DMS53 (cell line): ENCODE results near the gene TUT4.
A peak's percentile ranks its signal among the peaks of the same experiment; 100 is the strongest.

Source experiments
- DNase-seq: peaks from one replicate; lab custom pipeline; 2025; lab: John Stamatoyannopoulos, UW

TUT4 gene

DNA sequence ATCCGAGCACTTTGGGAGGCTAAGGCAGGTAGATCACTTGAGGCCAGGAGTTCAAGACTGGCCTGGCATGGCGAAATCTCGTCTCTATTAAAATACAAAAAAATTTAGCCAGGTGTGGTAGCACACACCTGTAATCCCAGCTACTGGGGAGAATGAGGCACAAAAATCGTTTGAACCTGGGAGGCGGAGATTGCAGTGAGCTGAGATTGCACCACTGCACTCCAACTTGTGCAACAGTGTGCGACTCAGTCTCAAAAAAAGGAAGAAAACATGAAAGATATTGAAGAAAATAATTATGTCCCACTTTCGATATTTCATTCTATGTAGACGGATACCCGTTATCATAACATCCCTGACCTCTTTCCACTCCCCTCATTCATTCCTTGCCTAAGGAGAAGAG, 19.2 kb downstream of the TUT4 start:
- no peak for DNase-seq

DNA sequence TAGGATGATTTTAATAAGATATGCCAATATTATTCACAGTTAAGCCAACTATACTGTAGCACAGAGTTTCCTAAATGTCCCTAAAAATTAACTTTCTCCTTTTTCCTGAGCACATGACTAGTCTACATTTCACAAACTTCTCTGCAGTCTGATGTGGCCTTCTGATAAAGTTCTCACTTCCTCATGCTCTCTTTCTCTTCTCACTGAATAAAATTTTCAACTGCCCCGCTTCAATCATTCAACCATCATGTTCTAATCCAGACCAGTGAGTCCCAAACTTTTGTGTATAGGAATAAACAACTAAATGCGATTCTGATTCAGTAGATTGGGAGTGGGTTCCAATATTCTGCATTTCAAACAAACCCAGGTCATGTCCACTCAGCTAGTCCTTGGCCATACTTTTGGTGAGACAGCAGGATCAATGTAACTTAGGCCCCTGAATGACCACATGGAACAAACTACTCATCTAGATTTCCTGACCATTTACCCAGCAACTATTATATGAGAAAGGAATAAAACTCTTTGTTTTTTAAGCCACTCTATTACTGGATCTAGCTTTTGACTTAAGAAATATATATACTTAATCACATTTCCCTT, 20.1 kb downstream of the TUT4 start:
- no peak for DNase-seq

DNA sequence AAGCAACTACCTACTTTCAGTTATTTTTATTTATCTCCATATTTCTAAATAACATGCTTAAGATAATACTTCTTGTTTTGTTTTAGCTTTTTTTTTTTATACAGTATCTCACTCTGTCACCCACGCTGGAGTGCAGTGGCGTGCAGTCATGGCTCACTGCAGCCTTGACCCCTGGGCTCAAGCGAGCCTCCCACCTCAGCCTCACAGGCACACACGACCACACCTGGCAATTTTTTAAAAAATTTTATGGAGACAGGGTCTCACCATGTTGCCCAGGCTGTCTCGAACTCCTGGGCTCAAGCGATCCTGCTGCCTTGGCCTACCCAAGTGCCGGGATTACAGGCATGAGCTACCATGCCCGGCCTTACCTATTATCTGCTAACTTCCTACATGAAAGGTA, 20.6 kb downstream of the TUT4 start:
- DNase-seq: no peak

DNA sequence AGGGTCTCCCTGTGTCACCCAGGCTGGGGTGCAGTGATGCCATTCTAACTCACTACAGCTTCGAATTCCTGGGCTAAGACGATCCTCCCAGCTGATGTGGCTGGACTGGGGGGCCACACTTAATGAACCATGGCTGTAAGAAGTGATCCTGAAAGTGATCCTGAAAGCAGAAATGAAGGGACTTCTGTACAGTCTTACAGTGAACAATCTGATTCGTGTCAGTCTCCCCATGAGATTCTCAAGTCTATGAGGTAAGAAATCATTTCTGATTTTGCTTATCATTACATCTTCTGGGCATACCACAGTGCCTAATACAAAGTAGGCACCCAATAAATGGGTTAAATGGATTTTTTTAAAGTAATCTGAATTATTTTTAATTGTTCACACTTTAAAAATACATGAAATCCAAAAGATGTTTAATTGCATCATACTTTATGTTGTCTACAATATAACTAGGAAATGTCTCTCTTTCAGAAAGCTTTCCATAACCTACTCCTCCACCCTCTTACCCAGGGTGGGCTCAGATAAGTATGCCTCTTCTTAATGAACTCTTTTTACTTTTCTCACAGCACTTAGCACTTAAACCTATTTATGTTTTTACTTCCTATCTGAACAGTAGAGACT, 21.5 kb downstream of the TUT4 start:
- DNase-seq: no peak

DNA sequence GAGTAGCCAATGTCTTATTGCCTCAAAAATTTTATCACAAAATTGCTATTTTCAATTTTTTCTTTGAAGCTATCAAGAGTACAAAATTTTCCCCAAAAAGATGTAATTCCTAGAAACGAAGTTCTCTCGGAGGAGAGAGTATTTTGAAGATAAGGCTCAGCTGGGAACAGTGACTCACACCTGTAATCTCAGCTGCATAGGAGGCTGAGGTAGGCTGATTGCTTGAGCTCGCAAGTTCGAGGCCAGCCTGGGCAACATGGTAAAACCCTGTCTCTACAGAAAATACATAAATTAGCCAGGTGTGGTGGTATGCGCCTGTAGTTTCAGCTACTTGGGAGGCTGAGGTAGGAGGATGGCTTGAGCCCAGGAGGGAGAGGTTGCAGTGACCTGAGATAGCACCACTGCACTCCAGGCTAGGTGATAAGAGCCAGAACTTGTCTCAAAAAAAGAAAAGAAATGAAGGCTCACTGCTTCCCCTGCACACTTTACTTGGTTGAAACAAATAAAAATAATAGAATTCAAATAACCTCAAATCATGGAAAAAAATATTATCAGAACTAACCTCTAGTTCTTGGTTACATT, 22.2 kb downstream of the TUT4 start:
- DNase-seq: no peak

DNA sequence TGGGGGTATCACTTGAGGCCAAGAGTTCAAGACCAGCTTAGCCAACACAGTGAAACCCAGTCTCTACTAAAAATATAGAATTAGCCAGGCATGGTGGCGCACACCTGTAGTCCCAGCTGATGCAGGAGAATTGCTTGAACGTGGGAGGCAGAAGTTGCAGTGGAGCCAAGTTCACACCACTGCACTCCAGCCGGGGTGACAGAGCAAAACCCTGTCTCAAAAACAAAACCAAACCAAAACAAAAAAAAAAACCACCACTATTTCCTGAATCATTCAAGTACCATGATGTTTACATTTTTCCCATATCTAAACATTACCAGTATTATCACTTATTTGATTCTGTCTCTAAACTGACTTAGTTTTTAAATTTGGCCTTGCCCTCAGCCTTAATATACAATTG, 29.5 kb downstream of the TUT4 start:
- peak; percentile 57 for DNase-seq

DNA sequence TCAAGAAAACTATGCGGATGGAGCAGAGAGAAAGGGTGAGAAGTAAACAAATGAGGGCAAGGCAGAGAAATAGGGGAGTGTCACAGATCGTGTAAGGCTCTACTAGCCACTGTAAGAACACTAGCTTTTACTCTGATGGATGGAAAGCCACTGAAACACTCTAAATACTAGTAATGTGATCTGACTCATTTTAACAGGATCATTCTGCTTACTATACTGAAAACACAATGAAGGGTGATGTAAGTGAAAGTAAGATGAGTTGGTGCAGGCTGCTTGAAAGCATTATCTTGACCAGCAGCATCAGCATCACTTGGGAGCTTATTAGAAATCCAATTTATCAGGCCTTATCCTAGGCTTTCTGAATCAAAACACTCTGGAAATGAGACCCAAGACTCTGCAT, 32.7 kb downstream of the TUT4 start:
- DNase-seq: no peak

DNA sequence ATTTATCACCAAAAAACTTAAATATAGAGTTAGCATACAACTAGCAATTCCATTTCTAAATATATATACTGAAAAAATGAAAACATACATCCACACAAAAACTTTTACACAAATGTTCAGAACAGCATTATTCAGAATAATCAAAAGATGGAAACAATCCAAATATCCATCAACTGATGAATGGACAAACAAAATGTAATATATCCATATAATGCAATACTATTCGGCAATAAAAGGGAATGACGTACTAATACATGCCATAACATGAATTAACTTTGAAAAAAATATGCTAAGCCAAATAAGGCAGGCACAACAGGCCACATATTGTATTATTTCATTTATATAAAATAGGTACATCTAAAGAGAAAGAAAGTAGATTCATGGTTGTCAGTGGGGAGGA, 33.9 kb downstream of the TUT4 start:
- DNase-seq: no peak

DNA sequence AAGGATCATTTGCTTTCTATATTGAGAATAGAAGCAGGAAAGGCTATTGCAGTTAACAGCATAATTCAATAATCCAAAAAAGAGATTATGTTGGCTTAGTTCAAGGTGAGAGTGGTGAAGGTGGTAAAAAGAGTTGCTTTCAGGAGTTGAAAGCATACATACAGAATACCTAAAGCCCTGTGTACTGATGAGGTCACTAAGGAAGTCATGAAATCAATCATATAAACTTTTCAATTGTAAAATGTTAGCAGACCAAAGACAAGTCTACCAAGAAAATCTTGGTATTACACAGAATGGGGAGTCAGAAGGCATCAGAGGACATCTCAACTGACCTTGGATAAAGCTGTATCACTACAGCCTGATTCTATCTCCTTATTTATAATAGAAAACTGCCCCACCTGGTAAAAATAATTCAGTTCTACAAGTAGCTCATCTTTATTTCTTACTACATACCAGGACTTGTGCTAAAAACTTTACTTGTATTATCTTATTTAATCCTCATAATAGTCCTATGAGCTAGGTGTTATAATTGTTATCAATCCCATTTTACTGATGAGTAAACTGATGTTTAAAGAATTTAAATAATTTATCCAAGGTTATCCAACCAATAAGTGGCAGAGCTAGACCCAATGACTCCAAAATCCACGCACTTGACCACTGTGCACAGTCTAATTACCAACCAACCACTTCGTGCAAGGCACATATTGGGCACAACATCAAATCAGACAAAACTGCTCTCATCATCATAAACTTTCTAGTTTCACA, 40.9 kb downstream of the TUT4 start:
- DNase-seq: no peak

DNA sequence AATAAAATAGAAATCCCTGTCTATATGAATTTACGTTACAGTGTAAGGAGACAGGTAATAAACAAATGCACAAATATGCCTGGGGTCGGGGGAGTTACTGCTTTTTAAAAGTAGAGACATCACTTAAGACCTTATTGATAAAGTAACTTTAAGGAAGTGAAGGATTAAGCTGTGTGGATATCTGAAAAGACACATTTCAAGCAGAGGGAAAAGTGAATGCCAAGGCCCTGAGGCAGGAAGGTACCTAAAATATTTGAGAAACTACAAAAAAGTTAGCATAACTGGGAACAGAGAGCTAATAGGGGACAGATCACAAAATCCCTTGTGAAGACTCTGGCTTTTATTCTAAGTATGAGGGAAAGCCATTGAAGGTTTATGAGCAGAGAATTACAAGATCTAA, 41.5 kb downstream of the TUT4 start:
- no peak for DNase-seq

DNA sequence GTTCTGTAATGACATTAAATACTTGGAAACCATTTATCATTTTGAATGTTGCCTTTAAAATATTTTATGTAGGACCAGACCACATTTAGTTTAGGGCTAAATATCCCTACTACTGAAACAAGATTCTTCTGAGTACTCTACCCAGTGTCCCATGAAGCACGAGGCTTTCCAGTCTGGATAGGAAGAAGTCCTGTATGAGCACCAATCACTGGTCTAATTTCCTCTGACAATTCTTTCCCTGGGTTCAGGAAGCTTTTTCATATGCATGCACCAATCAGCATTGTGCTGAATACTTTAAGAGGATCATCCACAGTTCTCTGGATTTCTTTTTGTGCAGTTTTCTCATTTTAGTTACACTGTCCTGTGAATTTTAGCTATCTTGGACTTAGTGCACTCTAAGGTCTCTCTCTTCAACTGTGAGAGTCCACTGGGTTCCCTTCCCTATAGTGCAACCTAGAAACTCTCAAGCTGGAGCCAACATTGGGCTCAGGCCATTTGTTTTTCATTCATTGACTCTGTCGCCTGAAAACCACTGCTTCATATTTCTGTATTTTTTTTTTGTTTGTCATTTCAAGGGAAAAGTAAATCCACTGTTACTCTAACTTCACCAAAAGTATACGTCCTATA, 45.9 kb downstream of the TUT4 start:
- DNase-seq: no peak

DNA sequence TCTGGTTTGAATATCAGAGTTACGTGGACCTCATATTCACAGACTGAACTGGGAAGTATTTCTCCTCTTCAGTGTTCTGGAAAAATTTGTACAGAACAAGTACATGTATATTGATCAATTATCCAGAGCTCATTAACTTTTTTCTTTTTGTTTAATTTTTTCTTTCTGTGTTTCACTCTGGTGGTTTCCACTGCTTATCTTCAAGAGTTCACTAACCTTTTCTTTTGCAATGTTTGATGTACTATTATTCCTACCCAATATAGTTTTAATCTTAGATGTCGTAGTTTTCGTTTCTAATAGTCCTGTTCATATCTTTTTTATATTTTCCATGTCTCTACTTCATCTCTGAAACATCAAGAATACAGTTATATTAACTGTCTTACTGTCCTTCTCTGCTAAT, 46.5 kb downstream of the TUT4 start:
- no peak for DNase-seq

DNA sequence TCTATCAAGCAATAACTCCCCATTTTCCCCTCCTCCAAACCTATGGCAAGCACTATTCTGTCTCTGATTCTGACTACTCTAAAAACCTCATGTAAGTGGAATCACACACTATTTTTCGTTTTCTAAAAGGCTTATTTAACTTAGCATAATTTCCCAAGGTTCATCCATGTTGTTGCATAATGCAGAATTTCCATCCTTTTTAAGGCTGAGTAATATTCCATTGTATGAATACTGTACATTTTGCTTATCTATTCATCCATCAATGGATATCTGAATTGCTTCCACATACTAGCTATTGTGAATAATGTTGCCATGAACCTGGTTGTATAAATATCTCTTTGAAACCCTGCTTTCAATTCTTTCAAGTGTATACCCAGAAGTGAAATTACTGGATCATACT, 48.2 kb downstream of the TUT4 start:
- DNase-seq: no peak

DNA sequence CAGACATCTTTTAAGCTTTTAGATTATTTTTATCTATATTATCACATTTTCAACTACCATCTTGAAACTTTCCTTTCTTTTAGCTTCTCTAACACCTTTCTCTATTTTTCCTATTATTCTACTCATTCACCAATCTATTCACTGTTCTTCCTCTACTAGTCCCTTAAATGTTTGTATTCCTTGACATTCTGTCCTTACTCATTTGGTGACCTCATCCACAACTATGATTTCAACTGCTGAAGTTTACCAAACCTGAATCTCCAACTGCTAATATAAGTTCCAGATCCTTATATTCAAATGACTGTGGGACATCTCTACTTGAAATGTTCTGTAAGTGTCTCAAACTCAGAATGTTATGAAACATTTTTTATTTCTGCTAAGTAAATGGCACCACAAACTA, 49.2 kb downstream of the TUT4 start:
- DNase-seq: no peak

DNA sequence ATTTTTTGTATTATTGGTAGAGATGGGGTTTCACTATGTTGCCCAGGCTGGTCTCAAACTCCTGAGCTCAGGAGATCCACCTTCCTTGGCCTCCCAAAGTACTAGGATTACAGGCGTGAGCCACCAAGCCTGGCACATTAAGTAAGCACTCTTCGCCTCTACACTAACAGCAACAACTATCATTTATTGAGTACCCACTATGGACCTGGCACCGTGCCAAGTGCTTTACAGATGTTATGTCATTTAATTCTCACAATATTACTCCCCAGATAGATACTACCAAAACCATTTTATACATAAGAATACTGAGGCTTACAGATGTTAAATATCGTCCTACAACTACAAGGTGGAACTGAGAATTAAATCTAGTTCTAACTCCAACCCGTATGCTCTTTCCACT, 50.1 kb downstream of the TUT4 start:
- DNase-seq: peak; percentile 24

DNA sequence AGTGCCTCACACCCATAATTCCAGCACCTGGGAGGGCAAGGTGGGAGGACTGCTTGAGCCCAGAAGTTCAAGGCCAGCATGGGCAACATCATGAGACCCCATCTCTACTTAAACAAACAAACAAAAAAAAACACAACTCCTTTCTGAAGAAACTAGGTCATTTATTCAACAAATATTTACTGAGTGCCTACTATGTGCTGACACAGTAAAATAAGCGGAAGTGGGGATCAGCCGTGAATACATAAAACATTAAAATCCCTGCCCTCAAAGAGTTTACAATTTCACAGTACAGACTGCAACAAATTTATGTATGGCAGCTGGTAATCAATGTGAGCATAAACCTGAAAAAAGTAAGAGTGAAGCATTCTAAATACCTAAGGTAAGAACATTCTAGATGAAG, 65.3 kb downstream of the TUT4 start:
- no peak for DNase-seq

DNA sequence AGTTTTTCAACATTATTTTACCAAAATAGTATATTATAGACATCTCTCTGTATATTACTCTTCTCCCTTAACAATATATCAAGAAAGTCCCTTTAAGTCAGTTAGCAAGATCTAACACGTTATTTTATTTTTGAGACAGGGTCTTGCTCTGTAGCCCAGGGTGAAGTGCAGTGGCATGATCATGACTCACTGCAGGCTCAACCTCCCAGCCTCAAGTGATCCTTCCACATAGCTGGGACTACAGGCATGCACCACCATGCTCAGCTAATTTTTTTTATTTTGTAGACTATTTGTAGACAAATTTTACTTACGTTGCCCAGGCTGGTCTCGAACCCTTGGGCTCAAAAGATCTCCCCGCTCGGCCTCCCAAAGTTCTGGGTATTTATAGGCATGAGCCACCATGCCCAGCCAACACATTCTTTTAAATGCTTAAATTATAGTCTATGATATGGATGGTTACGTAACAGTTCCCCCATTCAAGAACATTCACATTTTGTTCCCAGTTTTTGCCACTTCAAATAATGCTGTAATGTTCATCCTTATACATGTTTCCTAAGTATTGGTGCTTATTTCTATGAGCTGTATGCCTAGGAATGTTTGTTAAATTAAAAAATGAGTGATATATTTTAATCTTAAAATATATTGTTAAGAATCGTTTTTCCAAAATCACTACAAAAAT, 70.4 kb downstream of the TUT4 start:
- DNase-seq: peak; percentile 10

DNA sequence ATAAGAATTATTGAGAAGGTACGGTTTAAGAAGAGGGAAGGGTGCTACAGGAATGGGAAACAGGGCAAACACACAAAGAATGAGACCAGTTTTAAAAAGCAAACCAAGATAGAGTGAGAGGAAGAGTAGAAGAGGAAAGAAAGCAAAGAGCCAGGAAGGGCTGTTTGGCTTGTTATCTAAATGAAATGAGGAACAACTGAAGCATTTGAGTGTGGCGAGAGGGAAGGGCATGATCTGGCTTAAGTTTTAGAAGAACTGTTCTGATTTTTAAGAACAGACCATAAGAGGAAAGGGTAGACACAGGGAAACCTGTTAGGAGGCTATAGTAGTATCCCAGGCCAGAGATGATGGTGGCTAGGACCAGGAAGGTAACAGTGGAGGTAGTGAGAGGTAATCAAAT, 73.8 kb downstream of the TUT4 start:
- no peak for DNase-seq

DNA sequence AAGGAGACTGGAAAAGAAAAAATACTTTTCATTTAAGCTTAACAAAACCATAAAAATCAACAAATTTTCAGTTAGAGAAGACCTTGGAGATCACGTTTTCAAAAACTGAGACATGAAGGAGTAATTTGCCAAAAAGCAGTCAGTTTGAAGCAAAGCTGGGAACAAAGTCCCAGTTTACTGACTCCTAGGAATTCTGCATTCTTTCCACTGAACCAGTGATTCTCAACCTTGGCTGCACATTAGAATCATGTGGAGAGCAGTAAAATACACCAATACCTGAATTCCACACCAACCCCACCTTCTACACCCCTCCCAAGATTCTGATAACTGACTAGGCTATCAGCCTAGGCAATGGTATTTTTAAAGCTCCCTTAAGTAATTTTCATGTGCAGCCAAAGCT, 75.0 kb downstream of the TUT4 start:
- DNase-seq: no peak

DNA sequence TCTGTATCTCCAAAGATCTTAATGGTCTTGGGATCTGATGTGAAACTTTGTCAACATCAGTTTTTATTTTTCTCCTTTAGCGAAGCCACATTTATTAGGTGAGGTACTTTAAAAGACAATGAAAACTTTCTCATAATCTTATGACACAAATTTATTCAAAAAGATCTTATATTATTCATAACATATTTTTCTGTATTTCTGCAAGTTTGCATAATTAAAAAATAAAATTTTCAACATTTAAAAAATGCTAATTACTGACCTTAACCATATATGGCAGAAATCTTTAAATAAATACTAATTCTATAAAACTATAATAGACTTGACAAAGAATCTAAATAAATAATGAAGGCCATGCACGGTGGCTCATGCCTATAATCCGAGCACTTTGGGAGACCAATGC, 75.9 kb downstream of the TUT4 start:
- no peak for DNase-seq

DNA sequence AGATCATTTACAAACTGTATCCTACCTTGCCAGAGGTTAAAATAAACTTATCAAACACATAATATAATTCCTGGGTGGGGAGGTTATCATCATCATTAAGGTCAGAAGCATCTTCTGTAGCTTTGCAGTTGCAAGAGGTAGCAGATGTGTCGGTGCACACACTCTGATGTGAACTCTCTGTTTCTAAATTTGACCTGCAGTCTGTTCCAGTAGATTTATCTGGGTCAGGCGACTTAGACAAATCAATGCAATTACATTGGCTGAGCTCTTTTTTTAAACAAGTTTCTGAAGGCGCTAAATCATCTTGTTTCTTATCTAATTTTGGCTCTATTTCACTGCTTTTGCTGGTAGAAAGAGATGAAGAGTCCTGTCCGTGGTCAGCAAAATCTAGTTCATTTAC, 78.1 kb downstream of the TUT4 start:
- DNase-seq: no peak

DNA sequence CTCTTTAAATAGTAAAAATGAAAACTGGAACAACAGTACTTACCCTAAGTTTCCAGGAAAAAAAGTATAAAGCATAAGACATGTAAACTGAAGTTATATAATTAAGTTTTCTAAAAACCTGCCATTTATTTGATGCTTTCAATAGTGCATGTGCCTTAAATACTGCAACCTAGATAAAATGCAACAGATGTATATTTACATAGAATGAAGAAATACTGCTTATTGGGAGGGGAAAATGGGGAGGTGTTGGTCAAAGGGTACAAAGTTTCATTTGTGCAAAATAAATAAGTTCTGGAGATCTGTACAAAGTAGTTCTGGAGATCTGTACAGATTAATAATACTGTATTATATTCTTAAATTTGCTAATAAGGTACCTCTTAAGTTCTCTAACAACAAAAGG, 79.9 kb downstream of the TUT4 start:
- no peak for DNase-seq
